Measurements from ENCODE around the gene GPBP1L1.

The GPBP1L1 gene

DNA sequence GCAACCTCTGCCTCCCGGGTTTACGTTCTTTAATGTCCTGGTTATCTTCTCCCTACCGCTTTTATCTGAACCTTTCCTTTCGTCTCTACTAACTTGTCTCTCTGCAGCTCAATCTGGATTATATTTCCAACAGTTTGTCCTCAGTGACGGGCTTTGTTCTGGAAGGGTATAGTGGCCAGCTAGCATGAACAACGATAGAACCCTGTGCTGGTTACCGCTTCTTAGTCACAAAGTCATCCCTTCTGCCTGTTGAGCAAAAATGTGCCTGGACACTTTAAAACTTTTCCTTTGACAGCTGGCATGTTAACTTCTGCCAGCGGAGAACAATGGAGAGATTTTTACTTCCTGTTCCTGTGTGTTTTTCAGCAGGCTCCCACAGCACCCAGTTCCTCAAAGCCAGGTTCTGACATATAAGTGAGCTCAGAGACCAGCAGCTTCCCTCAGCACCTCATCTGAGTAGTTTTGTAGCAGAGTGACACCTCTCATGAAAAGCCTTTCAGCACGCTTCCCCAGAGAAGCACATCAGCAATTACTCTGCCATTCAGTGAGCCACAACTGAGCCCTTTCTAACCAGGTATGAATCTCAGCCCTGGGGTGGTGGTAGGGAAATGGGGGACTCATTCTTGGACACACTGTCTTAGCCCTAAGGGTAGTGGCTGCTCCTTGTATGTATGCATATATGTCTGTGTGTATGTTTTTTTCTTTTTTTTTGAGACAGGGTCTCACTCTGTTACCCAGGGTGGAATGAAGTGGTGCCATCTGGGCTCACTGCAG is 38.9 kb downstream of the GPBP1L1 start:
- intact Hi-C loops (cut with DNase I), result no loop called here
- no peak for DNase-seq

GRCh38 chr1:45644661-45645060 is 41.7 kb downstream of the GPBP1L1 start:
- intact Hi-C loops (cut with DNase I), result no loop called here
- no peak for DNase-seq

GRCh38 chr1:45643978-45644377 is 42.4 kb downstream of the GPBP1L1 start:
- DNase-seq, result no peak
- intact Hi-C loops (cut with DNase I), result no loop called here

DNA sequence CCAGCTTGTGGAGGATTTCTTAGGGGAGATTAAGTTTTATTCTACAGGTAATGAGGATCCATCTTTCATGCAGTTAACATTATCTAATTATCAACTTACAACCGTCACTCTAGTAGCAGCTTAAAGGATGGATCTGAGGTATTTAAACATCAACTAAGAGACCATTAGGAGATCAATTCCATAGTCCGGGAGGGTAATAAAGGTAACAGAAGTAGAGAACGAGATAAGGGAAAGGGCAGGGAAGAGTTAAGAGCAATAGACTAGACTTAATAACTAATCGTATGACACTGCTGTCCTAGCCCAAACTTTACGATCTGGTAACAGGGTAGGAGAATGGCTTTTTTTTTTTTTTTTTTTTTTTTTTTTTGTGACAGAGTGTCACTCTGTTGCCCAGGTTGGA is 43.0 kb downstream of the GPBP1L1 start:
- no peak for DNase-seq
- intact Hi-C loops (cut with DNase I), result no loop called here

- DNase-seq, result no peak
- intact Hi-C loops (cut with DNase I), result no loop called here
Observed at GRCh38 chr1:45640293-45640692, 46.0 kb downstream of the GPBP1L1 start.

- DNase-seq, result no peak
- intact Hi-C loops (cut with DNase I), result no loop called here
Observed at GRCh38 chr1:45635211-45635610, 51.1 kb downstream of the GPBP1L1 start.

DNA sequence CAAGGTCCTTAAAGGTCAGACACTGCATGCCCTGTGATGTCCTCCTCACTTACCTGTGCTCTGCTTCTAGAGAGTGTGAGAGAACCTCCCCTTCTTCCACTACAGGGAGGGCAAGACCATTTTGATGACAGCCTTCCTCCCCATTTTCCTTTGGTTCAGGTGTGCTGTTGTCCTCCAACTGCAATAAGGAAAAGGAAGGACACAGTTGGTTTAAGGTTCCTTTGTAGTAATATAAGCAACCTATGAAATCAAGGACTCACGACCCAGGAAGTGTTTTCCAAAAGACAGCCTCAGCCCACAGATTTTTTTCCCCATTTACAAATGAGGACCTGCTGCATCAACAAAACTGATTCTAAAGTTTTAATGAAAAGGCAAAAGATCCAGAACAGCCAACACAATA is 55.9 kb downstream of the GPBP1L1 start:
- intact Hi-C loops (cut with DNase I), result no loop called here
- no peak for DNase-seq

DNA sequence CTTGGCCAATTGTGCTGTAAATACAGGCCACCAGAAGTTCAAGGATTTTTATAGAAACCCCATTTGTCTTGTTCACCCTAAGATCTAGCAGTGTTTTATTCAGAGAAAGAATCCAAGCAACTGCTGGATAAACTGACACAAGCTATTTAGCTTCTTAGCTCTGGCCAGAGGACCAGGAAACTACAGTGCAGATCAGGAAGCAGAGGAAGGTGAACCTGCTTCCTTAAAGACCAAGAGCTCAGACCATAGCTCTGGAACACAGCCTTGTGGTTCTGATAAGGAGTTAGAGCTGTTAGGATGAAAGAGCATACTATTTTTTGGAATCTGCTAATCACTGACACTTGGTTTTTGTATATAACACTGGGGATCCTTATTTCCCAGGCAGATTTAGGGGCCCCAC is 57.3 kb downstream of the GPBP1L1 start:
- intact Hi-C loops (cut with DNase I), result no loop called here
- no peak for DNase-seq

DNA sequence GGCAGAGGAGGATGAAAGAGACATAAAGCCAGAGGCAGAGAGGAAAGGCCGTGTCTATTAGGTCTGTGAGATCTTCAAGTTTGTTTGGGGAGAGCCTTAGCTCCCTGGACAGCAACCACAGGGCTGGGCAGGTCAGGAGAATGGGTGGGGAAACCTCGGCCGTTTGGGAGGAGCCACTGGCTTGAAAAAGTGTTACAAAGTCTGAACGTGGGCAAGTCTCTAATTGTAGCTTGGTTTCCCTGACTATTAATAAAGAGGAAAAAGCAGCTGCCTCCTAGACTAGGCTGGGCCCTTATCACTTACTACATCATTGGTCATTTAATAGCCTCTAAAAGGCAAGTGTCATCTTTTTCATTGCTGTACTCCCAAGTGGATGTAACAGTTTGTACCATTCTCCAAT is 62.4 kb downstream of the GPBP1L1 start, which contains the start of gene CCDC17:
Gene CCDC17 (minus strand): TSS at position 83 of the 400 bp plus-strand sequence. CDS start 145 bp downstream, outside the sequence.
- DNase-seq, result no peak
- intact Hi-C loops (cut with DNase I), result no loop called here

DNA sequence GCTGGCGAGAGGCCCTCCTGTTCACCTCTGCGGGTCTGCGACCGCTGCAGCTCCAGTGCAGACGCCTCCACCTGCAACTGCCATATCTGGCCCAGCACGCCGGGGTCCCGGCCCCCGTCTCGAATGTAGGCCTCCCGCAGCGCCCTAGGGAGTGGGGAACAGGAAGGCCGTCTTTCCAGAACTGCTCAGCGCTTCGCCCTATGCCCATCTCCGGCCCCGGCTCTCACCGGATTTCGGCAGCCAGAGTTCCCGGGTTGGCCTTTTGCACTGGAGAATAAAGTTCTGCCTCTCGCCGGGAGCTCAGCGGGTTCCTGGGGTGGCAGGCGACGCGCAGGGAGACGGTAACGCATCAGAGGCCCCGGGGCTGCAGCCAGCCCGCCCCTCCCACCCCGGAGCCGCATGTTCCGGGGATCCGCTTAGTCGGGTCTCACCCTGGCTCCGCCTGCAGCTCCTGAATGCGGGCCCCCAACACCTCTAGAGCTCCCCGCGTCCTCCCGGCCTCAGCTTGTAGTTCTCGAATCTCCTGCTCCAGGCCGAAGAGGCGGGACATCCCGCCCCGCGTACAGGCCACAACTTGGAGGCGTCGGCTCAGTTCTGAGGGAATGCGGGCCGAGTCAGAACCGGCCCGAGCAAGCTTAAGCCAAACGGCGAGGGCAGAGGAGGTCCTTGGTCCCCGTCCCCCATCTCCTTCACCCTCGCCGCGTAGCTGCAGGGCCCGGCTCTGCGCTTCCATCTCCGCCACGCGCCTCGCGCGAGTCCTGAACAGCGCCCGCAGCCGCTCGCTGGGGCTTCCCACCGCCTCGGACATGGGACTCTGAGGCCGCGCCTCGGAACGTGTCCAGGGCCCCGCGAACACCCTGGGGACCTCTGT is 63.6 kb downstream of the GPBP1L1 start:
- no peak for DNase-seq
- intact Hi-C loops (cut with DNase I), result no loop called here

DNA sequence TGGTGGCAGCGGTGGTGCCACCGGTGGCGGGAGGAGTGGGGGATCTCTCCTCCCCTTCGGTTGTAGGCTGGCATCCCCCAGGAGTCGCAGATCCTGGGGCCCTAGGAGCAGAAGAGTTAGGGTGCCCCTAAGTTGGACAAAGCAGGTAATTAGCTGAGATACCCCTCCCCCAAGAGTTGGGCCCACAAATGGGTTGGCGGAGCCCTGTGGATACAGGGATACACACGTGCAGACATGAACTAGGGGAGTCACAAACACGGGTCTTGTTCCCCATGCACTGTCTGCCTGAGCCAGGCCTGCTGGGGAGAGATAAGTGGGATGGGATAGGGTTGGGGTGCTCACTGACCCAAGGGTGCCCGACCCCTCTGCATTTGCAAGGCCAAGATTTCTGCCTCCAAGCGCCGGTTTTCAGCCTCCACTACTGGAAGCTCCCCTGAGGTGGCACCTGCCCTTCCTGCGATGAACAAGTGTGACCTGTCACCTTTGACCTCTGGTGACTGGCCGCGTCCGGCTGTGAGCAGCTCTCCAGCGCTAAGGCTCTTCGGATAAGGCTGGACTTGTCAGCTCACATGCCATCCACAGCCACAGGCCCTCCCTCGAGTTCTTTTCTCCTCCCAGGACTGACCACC is 64.3 kb downstream of the GPBP1L1 start:
- intact Hi-C loops (cut with DNase I), result no loop called here
- DNase-seq, result peak in 1 of 10 donors; percentile 84

DNA sequence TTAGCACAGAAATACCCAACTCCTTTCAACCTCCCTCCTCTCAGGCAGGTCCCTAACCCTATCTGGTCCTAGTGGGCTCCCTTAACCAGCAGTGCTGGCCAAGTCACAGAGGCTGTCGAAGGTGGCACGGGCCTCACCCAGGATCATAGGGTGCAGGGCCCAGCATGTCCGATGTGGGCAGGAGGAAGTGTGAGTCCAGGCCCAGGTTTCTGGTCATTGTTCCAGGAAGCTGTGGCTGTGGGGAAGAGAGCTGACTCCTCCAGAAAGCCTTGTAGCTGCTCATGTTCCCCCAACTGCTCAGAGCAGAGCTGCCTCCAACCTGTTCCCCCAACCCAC is 64.9 kb downstream of the GPBP1L1 start:
- intact Hi-C loops (cut with DNase I), result no loop called here
- DNase-seq, result no peak

DNA sequence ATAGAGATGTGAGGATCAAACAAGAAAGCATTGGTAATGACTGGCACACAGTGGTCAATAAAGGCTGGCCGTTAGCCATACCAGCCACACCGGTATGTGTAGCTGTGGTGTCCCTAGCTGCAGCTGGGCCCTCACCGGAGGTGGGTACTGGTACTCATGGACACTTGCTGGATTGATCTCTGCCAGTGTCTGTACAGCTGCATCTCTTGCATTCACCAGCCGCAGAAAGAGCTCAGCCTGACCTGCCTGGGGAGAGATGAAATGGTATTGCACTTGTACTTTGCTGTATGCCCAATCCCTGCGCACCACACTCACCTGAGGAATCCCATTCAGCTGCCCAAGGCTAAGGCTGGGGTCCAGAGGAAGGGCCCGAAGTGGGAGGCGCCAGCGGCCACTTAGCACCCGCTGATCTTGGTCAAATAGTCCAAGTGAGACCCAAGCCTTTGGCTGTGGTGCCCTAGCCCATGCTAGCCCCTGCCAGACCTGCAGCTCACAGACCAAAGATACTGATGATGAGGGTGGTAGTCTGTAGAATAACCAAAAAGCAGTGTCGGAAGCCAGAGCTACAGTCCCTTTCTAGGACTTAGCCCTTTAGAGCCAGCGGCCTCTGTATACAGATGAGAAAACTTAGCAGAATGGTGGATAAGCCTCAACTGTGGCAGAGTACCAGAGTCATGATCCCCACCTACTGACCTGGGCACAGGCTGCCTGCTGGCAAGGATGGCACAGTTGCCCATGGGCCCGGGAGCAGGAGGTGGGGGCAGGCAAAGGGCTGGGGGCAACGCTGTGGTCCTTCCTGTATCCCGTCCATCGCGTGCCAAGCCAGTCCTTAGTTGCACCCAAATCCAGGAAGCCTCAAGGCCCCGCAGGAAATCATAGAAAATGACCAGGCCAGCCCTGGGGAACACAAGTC is 65.5 kb downstream of the GPBP1L1 start:
- intact Hi-C loops (cut with DNase I), result no loop called here
- DNase-seq, result no peak

GRCh38 chr1:45619149-45619921 is 67.0 kb downstream of the GPBP1L1 start:
- intact Hi-C loops (cut with DNase I), result no loop called here
- no peak for DNase-seq

- DNase-seq, result no peak
- intact Hi-C loops (cut with DNase I), result no loop called here
Observed at GRCh38 chr1:45617618-45618017, 68.7 kb downstream of the GPBP1L1 start.

GRCh38 chr1:45615885-45616284 is 70.4 kb downstream of the GPBP1L1 start:
- DNase-seq, result no peak
- intact Hi-C loops (cut with DNase I), result no loop called here

GRCh38 chr1:45612941-45613579 is 73.3 kb downstream of the GPBP1L1 start:
- intact Hi-C loops (cut with DNase I), result no loop called here

DNA sequence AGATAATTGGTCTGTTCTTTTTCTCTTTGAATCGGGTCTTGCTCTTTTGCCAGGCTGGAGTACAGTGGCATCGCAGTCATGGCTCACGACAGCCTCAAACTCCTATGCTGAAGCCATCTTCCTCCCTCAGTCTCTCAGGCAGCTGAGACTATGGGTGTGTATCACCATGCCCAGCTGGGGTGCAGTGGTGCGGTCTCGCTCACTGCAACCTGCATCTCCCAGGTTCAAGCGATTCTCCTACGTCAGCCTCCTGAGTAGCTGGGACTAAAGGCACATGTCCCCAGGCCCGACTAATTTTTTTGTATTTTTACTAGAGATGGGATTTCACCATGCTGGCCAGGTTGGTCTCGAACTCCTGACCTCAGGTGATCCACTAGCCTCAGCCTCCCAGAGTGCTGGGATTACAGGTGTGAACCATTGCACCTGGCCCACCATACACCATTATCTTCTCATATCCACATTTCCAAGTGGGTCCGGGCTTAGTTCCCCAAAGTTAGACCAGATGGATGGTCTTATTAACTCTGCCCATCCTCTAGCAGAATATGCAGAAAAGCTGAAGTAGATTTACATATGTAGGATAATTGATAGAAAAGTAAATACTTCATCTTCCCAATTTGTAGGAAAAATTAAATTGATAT is 75.6 kb downstream of the GPBP1L1 start:
- intact Hi-C loops (cut with DNase I), result no loop called here
- DNase-seq, result no peak

More at GRCh38 chr1:45612941-45613579, 73.3 kb downstream of the GPBP1L1 start:
- no peak for DNase-seq

Measured in posterior cingulate gyrus (tissue), 11 donors.